ENCODE results near the gene TFDP1.

The TFDP1 gene

DNA sequence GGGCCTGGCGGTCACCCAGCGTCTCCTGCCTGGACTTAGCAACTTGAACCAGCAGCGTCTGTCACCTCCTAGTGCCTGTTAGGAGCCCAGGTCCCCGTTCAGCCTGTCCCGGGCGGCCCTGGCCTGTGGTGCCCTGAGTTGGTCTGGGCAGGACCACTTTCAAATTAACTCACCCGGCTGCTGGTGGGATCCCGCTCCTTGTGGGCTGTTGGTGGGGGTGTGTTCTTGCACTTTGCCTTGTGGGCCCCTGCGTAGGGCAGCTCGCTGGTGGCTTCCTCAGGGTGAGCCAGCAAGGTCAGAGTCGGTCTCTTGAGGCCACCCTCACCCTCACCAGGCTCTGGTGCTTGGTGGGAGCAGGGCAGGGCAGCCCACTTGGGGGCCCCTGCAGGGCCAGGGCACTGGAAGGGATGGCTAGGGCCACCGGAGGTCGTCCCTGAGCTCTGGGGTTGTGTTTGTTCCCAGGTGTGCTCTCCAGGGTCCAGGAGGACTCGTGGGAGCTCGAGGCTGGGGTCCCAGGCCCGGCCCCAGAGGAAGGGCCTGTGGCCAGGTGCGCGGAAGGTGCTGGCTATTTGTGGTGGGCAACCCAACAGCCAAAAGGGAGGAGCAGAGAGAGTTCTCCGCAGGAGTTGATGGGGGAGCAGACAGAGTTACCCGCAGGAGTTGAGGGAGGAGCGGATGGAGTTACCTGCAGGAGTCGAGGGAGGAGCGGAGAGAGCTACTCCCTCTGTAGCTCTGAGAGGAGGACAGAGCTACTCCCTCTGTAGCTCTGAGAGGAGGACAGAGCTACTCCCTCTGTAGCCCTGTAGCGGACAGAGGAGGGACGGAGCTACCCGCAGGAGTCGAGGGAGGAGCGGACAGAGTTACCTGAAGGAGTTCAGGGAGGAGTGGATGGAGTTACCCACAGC is 16.9 kb downstream of the TFDP1 start:
- DNase-seq, result no peak

DNA sequence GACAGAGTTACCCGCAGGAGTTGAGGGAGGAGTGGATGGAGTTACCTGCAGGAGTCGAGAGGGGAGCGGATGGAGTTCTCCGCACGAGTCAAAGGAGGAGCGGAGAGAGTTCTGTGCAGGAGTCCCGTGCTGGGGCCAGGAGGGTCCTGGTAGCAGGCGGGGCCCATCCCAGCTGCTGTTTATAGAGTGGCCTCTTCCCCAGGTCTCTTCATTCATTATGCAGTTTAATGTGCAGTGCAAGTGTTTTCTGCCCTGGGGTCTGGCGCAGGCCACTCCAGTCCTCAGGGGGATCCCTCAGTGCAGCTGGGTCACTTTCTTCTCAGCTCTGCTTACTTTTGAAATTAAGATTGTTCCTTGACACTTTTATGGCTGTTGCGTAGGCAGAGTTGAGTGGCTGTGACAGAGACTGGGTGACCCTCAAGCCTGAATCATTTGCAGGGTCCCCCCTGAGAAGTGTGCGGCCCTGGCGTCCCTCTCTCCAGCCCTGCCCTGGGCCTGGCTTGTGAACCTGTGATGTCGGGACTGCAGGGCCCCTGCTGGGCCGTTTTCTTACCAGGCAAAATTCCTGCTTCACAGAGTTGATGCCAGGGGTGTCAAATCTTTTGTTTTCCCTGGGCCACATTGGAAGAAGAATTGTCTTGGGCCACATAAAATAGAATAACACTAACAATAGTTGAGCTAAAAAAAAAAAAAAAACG is 17.9 kb downstream of the TFDP1 start:
- no peak for DNase-seq

DNA sequence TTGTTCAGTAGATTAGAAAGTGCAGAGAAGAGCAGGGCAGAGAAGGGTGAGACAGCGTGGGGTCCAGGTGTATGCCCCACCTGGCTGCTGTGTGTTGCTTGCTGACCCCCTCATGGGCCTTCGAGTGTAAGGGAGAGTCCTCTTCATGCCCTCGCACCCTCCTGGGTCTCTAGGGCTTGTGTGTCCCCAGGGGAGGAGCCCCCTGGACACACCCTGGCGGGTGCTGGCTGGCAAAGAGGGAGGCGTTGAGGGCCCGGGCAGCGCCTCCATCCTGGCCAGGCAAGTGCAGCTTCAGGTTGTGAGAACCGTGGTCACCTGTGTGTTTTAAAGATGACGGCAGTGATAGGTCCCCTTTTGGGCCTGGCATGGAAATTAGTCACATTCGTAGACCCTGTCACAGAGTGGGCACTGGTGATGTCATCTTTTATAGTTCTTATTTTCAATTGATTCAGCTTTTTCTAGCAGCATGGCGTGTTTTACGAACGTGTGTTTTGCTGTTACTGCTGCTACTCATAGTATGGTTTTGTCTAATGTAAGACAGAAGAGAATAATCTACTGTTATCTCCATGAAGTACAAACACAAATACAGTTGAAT is 18.7 kb downstream of the TFDP1 start:
- no peak for DNase-seq

DNA sequence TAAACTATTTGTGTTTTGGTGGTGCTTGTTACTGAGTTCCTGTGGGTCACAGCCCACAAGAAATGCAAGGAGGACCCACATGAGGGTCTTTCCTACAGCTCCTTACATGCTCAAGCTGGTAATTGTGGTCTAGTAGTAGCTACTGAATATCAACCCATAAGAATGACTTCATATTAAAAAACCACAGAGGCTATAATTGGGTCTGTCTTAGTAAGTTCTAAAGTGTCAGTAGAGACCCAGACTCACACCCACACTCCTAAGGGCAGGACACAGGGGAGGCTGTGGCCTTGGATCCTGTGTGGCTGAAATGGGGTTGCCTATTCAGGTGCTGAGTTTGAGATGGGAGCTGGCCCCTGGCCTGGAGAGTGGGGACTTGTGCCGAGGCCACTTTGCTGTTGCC is 19.6 kb downstream of the TFDP1 start:
- no peak for DNase-seq

DNA sequence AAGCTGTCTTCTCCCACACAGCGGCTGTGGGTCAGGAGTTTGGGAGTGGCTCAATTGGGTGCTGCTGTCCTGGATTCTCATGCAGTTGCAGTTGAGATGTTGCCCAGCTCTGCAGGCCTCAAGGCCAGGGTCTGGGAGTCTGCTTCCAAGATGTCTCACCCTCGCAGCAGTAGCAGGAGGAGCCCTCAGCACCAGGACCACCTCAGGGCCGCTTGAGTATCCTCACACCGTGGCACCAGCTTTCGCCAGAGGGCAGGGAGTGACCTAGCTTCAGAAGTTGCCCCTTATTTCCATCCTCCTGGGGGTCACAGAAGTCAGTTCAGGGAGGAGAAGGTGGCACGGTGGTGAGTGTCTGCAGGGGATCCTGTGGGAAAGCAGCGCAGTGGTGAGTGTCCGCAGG is 20.9 kb downstream of the TFDP1 start:
- DNase-seq, result no peak

DNA sequence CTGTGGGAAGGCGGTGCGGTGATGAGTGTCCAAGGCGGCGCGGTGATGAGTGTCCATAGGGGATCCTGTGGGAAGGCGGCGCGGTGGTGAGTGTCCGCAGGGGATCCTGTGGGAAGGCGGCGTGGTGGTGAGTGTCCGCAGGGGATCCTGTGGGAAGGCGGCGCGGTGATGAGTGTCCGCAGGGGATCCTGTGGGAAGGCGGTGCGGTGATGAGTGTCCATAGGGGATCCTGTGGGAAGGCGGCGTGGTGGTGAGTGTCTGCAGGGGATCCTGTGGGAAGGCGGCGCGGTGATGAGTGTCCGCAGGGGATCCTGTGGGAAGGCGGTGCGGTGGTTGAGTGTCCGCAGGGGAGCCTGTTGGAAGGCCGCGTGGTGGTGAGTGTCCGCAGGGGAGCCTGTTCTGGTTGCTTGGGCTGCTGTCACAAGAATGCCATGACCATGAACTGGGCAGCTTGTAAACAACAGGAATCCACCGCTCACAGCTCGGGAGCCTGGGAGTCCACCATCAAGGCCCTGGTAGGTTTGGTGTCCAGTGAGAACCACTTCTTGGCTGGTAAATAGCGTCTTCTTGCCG is 21.4 kb downstream of the TFDP1 start:
- no peak for DNase-seq

DNA sequence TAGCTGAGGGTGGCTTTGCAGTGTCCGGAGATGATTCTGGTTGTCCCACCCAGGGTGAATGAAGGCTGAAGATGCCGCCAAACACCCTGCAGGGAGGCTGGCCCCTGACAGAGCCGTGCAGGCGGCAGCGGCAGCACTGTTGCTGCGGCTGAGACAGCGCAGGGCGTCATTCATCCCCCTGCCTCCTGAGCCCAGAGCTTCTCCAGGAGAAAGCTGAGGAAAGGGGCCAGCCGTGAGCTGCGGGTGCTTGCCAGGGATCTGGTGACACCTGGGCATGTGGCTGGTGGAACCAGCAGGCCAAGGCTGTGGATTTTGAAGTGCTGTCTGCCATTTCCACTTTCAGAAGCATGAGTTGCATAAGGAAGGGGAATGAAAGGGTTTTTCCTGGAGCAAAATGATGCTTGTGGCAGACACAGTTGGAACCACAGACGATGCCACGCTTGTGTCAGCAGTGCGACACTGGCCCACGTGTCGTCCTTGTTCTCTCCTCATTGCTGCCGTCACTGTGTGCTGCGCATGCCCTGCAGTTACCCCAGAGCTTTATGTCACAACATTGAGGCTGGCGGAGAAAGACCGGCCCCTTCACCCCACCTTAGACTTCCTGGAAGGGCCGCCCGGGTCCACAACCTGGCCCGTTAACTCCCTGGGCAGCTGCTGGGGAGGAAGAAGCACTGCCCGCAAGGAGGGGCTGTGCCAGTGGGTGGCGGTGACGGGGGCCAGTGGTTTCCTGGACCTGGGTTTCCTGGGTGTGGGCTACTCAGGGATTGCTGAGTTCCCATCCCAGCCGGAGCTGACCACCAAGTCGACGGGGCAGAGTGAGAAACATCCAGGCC is 22.7 kb downstream of the TFDP1 start:
- DNase-seq, result no peak

DNA sequence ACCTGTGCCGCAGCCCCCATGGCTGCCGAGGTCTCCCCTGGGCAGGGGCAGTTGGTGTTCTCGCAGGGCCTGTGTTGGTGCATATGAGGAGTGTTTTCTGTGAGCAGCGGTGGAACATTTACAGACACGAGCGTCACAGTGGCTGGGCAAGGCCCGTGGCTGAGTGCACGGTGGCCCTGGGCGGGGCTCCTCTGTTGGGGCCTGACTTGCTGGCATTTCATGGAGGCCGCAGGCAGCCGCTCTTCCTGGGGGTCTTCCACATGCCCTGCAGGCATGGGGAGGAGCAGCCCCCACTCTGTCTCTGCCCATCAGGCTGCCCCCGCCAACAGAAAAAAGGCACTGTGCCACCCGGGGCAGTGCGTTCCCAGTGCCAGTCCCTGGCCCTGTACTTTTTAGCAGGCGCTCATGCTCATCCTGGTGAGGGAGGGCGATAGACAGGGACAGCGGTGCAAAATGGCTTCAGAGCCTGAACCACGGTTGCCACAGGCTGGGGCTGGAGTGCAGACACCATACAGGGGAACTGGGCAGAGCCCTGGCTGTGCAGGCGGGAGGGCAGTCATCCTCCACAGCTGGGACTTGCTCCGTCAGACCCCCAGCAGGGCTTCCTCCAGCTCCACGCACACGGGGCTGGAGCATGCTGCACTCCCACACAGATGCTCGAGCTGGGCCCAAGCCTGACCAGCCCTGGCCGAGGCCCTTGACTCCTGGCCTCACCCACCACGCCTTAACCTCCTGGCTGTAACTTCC is 23.5 kb downstream of the TFDP1 start:
- no peak for DNase-seq

DNA sequence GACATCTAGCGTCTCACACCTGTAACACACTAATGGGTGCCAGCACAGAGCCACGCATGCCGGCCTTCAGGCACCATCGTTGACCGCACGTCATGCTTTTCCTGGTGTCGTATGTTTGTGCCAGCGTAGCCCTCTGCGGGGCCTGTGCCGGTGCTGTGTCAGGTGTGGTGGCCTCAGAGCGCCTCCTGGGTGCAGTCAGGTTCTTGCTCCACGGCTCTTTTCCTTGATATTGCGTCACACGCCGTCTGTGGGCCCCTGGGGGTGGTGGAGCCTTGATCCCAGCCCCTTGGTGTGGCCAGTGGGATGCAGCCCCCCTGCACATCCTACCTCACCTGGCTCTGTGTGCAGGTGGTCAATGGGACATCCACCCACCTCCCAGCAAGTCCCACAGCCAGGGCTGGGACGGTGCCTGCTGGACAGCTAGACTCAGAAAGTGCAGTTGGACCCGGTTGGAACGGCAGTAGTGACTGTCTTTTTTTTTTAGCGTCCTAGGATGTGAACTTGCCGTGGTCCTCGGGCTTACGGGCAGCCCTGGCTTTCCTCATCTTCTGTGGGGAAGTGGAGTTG is 24.5 kb downstream of the TFDP1 start:
- DNase-seq, result no peak

DNA sequence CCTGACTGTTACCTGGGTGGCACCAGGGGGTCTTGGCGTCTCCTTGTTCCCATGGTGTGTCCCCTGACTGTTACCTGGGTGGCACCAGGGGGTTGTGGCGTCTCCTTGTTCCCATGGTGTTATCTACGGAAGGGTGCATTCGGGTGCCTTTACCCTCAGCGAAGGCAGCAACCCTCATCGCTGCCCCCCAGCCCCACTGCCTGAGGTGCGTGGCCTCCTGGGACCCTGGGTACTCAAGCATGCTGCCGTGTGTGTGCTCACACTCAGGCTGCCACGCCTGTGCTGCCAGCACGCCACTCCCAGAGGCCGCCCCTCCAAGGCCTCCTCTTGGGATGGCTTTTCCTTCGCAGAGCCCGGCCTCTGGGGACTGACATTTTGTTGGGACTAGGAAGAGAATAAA is 25.1 kb downstream of the TFDP1 start:
- no peak for DNase-seq

DNA sequence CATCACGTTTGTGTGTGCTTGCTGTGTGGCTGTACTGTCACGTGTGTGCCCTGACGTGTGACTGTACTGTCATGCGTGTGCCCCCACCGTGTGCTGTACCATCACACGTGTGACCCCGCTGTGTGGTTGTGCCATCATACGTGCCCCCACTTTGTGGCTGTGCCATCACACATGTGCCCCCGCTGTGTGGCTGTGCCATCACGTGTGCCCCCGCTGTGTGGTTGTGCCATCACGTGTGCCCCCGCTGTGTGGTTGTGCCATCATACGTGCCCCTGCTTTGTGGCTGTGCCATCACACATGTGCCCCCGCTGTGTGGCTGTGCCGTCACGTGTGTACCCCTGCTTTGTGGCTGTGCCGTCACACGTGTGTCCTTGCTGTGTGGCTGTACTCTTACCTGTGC is 25.7 kb downstream of the TFDP1 start:
- no peak for DNase-seq

DNA sequence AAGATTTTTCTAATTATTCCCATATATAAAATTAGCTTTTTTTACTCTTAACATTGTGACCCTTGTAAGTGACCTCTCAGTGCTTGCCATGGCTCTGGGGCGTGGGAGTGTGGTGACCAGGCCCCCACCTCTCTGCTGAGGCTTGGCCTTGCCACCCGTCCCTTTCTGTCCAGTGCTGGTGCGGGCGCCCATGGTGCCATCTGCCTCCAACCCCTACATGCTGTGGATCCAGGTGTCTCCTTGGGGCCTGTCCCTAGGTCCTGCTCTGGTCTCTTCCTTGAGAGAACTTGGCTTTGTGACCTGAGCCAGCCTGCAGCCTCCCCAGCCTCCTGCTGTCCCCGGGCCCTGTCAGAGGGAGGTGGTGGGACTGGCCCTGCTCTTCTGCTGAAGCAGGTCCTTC is 27.4 kb downstream of the TFDP1 start:
- DNase-seq, result no peak

DNA sequence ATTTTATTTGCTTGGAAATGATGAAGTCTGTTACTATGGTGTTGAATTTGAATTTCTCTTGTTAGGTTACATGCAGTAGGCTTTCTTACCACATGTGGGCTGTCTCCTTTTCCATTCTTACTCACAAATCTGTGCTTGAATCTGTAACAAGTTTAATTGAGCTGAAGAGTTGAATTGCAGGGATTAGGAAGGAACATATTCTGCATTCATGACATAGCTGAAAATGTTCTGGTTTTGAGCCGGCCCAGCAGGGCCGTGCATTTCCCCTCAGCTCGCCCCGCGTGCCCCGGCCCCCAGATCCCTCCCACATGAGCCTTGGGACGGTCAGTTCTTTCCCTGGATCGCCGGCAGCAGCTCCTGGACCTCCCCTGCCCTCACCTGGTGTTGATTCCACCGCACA is 28.1 kb downstream of the TFDP1 start:
- DNase-seq, result no peak

DNA sequence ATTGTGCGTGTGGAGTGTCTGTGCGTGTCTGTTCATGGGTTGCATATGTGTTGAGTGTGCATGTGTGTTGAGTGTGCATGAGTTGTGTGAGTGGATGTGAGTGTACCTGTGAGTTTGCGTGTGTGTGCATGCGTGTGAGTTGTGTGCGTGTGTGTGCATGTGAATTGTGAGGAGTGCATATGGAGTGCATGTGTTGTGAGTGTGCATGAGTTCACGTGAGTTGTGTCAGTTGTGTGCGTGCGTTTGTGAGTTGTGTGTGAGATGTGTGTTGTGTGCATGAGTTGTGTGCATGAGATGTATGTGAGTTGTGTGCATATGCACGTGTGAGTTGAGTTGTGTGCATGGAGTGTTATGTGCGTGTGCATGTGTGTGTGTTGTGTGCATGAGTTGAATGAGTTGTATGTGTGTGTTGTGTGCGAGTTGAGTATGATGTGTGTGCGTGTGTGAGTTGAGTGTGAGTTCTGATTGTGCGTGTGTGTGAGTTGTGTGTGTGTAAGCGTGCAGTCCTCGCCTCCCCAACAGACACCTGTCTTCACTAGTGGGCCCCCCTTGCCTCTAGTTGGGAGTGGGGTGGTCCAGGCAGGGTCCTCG is 29.3 kb downstream of the TFDP1 start:
- DNase-seq, result no peak

DNA sequence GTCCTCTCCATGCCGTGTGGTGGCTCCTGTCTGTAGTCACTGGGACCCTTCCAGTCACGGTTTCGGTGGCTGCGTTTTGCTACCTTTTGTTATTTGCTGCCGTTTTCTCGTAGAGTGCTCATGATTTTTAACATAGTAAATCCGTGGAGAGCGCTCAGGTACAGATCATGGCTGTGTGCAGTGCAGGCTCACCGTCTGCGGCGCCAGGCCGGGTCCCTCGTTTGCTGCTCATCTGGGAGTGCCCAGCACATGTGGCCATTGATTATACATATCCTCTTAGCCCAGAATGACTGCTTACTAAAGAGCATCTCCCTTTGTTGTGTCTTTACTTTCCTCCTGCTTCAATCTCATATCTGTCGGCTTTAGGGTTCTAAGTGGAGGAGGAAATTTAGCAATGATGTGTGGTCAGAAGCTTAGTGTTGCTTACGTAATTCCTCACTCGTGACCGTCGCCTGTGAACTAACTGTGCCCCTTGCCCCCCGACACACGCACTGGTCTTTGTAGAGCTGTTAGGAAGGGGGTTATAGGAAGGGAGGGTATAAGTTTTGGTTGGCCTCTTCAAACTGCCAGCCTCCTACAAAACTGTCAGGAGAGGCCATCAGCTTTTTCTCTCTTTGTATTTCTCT is 31.8 kb downstream of the TFDP1 start:
- DNase-seq, result no peak

DNA sequence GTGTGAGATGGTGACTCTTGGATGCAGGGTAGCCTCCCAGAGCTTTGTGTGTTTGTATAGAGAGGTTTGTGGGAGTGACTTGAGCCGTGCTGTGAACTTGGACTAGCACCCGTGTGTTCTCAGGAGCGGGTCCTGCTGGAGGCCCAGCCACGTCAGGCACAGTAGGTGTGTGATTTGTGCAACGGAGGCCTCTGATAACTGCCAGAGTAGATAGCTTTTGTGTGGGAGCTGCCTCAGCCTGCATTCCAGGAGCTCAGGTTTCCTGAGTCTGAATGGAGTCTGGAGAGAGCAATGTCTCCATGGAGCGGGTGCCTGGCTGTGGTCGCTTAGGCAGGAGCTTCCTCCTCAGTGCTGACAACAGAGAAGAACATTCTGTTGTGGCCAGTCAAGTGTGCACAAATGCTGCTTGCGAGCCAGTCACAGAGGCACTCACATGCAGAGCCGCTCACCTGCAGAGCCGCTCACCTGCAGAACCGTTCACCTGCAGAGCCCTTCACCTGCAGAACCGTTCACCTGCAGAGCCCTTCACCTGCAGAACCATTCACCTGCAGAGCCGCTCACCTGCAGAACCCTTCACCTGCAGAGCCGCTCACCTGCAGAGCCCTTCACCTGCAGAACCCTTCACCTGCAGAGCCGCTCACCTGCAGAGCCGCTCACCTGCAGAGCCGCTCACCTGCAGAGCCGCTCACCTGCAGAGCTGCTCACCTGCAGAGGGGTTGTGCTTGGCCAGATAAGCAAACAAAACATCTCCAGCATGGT is 32.6 kb downstream of the TFDP1 start:
- no peak for DNase-seq

DNA sequence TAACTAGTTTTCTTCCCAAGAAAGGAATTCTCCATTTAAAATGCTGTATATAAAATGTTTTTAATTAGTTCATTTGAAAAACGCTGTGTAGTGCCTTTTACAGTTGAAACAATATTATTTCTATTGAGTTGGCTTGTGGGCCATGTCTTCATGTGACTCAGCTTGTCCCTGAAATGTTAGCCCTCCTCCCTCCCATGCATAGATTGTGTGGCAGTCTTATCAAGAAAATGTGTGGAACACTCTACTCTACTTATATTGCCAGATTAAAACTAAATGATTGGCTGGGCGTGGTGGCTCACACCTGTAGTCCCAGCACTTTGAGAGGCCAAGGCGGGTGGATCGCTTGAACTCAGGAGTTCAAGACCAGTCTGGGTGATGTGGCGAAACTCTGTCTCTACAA is 33.4 kb downstream of the TFDP1 start:
- DNase-seq, result no peak

DNA sequence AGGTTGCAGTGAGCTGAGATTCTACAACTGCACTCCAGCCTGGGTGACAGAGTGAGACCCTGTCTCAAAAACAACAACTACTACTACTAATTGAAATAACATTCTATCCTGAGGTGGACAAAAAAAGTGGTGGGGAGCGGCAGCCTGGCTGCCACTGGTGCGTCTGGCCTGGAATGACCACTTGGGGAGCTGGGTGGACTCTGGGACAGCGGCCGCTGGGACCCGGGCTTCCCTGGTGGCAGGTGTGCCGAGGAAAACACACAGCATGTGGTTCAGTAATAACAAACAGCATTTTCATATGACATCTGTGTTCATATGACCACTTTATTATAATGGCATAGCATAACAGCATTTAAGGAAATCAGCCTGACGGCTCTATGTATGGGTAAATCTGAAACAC is 33.9 kb downstream of the TFDP1 start:
- DNase-seq, result no peak

DNA sequence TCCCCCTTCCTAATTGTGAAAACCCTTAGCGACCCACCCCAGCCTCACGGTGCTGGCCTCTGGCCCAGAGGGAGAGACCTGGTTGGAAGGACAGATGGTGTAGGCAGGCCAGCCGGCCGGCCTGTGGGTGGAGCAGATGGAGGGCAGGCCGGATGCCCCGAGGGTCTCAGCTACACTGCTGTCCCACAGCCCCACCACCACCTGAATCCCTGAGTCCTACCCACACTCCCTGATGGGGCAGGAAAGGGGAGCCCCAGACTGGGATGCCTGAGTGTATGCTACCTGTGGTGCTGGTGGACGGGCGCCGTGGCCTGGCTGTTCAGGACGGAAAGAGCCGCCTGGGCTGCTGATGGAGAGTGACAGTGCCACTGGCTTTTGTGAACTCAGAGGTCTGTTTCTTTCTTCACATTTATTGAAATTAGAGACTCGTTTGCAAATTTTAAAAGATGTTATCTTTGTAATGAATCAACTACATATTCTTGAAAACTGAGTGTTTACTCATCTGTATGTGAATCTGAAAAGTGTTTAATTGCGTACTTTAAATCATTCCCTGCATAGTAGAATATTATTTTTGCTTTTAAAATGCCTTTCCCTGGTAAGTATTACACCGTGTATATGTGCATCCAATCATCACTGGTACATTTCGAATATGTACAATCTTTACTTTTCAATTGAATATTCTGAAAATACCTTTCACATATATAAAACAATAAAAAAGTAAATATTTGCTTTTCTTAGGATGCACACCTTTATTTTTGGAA is 35.7 kb downstream of the TFDP1 start:
- DNase-seq, result no peak
